ENCODE results near the gene ZSCAN10.
A peak's percentile ranks its signal among the peaks of the same experiment; 100 is the strongest.

ZSCAN10 gene

DNA sequence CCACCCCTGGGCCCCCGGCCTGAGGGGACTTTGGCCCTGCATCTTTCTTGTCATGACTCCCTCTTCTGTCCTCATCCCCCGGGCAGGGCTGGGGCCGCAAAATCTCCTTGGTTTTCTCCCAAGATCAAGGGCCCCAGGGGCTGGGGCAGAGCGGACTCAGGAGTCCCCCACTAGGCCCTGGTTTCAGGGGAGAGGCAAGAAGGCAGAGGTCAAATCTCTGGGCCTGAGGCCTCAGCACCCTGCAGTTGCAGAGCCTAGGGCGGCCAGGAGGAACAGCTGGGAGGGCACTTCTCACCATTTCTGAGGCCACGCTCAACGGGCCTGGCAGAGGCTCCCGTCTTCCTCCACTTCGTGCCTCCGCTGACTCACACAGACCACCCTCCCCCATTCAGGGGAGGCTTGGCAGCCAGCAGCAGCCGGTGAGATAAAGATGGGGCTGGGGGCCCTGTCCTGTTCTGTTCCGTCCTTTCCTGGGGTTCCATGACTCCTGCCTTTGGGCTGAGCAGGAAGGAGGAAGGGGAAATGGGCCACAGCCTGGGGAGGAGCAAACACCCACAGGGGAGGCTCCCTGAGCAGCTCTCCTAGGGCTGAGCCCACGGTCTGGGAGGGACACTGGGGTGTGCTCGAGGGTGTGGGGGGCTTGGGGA is 12.4 kb downstream of the ZSCAN10 start:
- TF ChIP-seq, protein P1, sequence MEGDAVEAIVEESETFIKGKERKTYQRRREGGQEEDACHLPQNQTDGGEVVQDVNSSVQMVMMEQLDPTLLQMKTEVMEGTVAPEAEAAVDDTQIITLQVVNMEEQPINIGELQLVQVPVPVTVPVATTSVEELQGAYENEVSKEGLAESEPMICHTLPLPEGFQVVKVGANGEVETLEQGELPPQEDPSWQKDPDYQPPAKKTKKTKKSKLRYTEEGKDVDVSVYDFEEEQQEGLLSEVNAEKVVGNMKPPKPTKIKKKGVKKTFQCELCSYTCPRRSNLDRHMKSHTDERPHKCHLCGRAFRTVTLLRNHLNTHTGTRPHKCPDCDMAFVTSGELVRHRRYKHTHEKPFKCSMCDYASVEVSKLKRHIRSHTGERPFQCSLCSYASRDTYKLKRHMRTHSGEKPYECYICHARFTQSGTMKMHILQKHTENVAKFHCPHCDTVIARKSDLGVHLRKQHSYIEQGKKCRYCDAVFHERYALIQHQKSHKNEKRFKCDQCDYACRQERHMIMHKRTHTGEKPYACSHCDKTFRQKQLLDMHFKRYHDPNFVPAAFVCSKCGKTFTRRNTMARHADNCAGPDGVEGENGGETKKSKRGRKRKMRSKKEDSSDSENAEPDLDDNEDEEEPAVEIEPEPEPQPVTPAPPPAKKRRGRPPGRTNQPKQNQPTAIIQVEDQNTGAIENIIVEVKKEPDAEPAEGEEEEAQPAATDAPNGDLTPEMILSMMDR (conservative IDR thresholded peaks at IDR 0.05; ENCODE audit: low read length): no peak
- TF ChIP-seq EZH2phosphoT487 (IDR thresholded peaks at IDR 0.05; ENCODE audit: borderline replicate concordance): no peak
- Histone ChIP-seq H3K4me3 (ENCODE audit: low read length, poor library complexity, severe bottlenecking) (no peak overlapping the region), H3K36me3 (ENCODE audit: insufficient read depth, low read length) (no peaks in the 10 kb centered on the region), H3K79me2 (ENCODE audit: insufficient read depth, low read length) (no peaks in the 10 kb centered on the region), H3F3A (ENCODE audit: low read depth) (no peaks in the 10 kb centered on the region), H3K27me3 (ENCODE audit: insufficient read depth, low read length, poor library complexity, severe bottlenecking) (no peaks in the 10 kb centered on the region), H2AFZ (ENCODE audit: low read length) (0 out of 2 replicates have a peak overlapping the region, but pooled peaks have one; percentile 27), H3K9me2 (replicated peaks; ENCODE audit: low read depth, low read length) (no peaks in the 10 kb centered on the region), H4K20me1 (ENCODE audit: insufficient read depth, low read length, poor library complexity, severe bottlenecking) (no peaks in the 10 kb centered on the region), H3K4me1 (ENCODE audit: insufficient read depth, low read length, poor library complexity, severe bottlenecking) (peaks cover 15% of the 10 kb centered on the region), H3K9me3 (ENCODE audit: insufficient read depth, low read depth, low read length) (no peaks in the 10 kb centered on the region), H3K4me2 (ENCODE audit: low read depth, low read length, poor library complexity, severe bottlenecking) (no peak overlapping the region), H3K9ac (ENCODE audit: low read depth, low read length, poor library complexity, severe bottlenecking) (peak overlapping the region; percentile 46)

DNA sequence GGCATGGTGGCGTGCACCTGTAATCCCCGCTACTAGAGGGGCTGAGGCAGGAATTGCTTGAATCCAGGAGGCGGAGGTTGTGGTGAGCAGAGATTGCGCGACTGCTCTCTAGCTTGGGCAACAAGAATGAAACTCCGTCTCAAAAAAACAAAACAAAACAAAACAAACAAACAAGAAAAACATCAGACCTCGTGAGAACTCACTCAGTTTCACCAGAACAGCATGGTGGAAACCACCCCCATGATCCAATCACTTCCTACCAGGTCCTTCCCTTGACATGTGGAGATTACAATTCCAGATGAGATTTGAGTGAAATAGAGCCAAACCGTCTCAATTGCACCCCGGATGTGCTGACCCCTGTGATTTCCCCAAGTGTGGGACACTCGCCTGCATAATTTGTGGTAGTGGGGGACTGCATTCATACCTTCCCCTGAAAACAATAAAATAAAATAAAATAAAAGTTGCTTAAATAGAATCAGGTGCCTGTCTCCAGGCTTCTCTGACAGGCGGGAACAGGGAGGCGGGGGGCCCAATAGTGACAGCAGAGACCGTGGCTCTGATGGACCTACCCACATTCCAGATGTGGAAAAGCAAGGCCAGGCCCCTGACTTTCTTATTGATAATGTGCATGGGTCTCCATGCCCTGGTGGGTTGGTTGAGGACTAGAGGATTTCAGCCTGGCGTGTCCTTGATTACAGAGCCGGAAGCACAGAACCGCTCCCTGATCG is 13.1 kb downstream of the ZSCAN10 start:
- TF ChIP-seq EZH2phosphoT487 (IDR thresholded peaks at IDR 0.05; ENCODE audit: borderline replicate concordance): no peak
- TF ChIP-seq, protein P1 (conservative IDR thresholded peaks at IDR 0.05; ENCODE audit: low read length): no peak
- Histone ChIP-seq H3K79me2 (ENCODE audit: insufficient read depth, low read length) (no peaks in the 10 kb centered on the region), H3K4me2 (ENCODE audit: low read depth, low read length, poor library complexity, severe bottlenecking) (no peak overlapping the region), H2AFZ (ENCODE audit: low read length) (no peak overlapping the region), H3K4me3 (ENCODE audit: low read length, poor library complexity, severe bottlenecking) (no peak overlapping the region), H3K9me3 (ENCODE audit: insufficient read depth, low read depth, low read length) (no peaks in the 10 kb centered on the region), H3K36me3 (ENCODE audit: insufficient read depth, low read length) (no peaks in the 10 kb centered on the region), H3K4me1 (ENCODE audit: insufficient read depth, low read length, poor library complexity, severe bottlenecking) (peaks cover 15% of the 10 kb centered on the region), H4K20me1 (ENCODE audit: insufficient read depth, low read length, poor library complexity, severe bottlenecking) (no peaks in the 10 kb centered on the region), H3F3A (ENCODE audit: low read depth) (no peaks in the 10 kb centered on the region), H3K27me3 (ENCODE audit: insufficient read depth, low read length, poor library complexity, severe bottlenecking) (no peaks in the 10 kb centered on the region), H3K9ac (ENCODE audit: low read depth, low read length, poor library complexity, severe bottlenecking) (peak overlapping the region; percentile 46), H3K9me2 (replicated peaks; ENCODE audit: low read depth, low read length) (no peaks in the 10 kb centered on the region)

DNA sequence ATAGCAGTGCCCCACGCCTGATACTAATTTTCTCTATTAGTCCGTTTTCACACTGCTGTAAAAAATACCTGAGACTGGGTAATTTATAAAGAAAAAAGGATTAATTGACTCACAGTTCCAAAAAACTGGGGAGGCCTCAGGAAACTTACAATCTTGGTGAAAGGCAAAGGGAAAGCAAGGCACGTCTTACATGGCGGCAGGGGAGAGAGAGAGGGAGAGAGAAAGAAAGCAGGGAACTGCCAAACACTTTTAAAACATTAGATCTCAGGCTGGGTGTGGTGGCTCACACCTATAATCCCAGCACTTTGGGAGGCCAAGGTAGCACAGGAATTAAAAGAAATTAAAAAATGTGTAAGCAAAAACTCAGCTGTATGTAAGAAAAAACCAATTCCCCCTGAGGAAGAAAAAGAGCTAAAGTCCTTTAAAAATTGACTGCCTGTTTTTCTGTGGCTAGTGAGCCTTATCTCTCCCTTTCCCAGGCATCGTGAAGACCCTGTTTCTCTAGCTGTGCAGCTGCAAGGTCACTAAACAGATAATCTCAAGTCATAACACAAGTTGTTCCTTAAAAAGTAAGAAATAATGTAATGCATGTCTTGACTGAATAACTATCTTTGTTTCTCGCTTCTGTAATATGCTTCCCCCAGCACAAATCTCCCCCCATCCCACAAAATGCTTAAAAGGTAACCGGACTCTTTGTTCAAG is 14.0 kb downstream of the ZSCAN10 start:
- no peak overlapping the region for H2AFZ ChIP-seq (ENCODE audit: low read length)
- H3K9me3 ChIP-seq (ENCODE audit: insufficient read depth, low read depth, low read length): no peaks in the 10 kb centered on the region
- H3K4me1 ChIP-seq (ENCODE audit: insufficient read depth, low read length, poor library complexity, severe bottlenecking): peaks cover 15% of the 10 kb centered on the region
- H3K79me2 ChIP-seq (ENCODE audit: insufficient read depth, low read length): no peaks in the 10 kb centered on the region
- no peak for TF ChIP-seq EZH2phosphoT487 (IDR thresholded peaks at IDR 0.05; ENCODE audit: borderline replicate concordance)
- TF ChIP-seq, protein P1 (conservative IDR thresholded peaks at IDR 0.05; ENCODE audit: low read length): no peak
- no peak overlapping the region for H3K4me3 ChIP-seq (ENCODE audit: low read length, poor library complexity, severe bottlenecking)
- H3F3A ChIP-seq (ENCODE audit: low read depth): no peaks in the 10 kb centered on the region
- no peak overlapping the region for H3K9ac ChIP-seq (ENCODE audit: low read depth, low read length, poor library complexity, severe bottlenecking)
- no peaks in the 10 kb centered on the region for H3K27me3 ChIP-seq (ENCODE audit: insufficient read depth, low read length, poor library complexity, severe bottlenecking)
- H3K9me2 ChIP-seq (replicated peaks; ENCODE audit: low read depth, low read length): no peaks in the 10 kb centered on the region
- no peaks in the 10 kb centered on the region for H3K36me3 ChIP-seq (ENCODE audit: insufficient read depth, low read length)
- no peaks in the 10 kb centered on the region for H4K20me1 ChIP-seq (ENCODE audit: insufficient read depth, low read length, poor library complexity, severe bottlenecking)
- no peak overlapping the region for H3K4me2 ChIP-seq (ENCODE audit: low read depth, low read length, poor library complexity, severe bottlenecking)

All from Loucy (cell line).